Ovary (tissue), 3 donors: ENCODE data around the gene EXOSC7.

Experiments
- CTCF ChIP-seq, 3 donors: fragments of 450-650 bp in 2 of 3; fragments of 200-600 bp in 1 of 3; IDR thresholded peaks; one replicate each; pipeline versions ENCODE4 v1.5.1 to v1.8.0; 2016 to 2022; ENCODE audit warnings: antibody characterized with exemption in 3 of 3, mild to moderate bottlenecking in 1 of 3
- POLR2A ChIP-seq: fragments of 450-650 bp; IDR thresholded peaks from one replicate; pipeline ENCODE4 v1.6.1; 2017; ENCODE audit warnings: antibody characterized with exemption, mild to moderate bottlenecking, moderate library complexity
- donor health status: DM: no; HTN: no; CAD: no.

GRCh38 chr3:45002139-45002660, 26.2 kb downstream of the EXOSC7 start:
- TF ChIP-seq CTCF (IDR thresholded peaks at IDR 0.05) (no peak), POLR2A (no peak)
